ENCODE results near the gene GSS.

GSS gene

DNA sequence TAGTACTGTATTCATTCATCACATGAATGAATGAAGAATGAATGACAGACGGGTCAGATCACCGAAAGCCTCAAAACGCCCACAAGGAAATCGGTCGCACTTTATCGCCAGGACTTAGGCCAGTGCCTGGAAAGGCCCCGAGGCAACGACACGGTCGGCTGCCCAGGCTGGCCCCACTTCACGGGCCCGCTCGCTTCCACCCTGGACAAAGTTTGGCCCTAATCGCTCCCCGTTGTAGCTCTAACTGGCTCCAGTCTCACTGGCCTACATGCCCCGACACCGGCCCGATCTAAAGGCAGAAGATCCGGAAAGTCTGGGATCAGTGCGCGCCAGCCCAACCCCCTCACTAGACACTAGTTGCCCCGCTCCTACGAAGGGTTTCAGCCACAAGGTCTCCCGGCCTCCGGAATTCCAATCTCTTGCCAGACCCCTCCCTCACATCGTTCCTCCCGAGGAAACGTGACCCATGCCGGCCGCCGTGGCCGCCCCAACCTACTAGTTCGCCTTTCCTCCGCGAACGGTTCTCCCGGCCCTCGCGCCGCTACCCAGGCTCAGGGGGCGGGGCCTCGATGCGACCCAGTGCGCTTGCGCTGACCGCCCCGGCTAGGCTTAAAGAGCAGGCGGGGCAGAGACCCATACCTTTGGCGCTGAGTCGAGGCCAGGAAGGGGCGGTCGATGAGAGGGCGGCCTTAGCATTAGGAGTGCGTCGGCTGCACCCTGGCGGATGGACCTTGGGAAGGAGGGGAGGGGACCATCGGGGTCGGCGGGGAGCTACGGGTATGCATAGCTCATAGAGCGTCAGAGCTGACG lies at the start of gene GSS, which contains the start of gene MYH7B:
GSS (minus strand) TSS at position 576 of the 810 bp plus-strand sequence. CDS start 3,954 bp downstream, outside the sequence.
MYH7B (plus strand) TSS at position 638 of the 810 bp plus-strand sequence. CDS start 22,138 bp downstream, outside the sequence.
- DNase-seq: peak; percentile 86

DNA sequence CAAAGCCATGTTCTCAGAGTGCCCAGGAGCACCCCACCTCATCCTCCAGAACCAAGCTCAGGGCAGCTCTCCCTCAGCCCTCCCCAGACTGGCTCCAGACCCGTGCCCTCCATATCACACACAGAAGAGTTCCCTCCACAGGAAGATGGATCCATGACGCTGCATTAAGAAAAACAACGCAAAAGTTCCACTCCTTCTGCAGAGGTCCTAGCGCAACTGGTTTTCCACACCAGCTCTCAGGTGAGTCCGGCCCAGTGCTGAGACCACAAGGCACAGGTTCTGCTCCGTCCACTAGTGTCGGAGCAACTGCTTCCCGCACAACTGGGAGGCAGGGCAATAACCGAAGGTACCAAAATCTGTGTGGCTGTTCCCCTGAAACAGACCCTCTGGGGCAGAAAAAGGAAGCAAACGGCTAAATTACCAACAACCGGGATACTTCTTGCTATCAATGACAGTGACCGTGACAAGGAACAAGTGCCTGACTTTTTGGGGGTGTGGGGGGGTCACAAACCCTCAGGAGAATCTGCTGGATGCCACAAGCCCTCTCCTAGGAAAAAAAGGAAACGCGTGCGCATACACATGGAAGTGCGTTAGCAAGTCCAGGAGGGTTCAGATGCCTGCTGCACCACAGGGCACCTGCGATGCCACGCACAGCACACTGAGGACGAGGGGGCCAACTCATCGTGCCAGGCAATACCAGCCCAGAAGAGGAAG lies 49.3 kb upstream of the GSS start:
- no peak for DNase-seq

DNA sequence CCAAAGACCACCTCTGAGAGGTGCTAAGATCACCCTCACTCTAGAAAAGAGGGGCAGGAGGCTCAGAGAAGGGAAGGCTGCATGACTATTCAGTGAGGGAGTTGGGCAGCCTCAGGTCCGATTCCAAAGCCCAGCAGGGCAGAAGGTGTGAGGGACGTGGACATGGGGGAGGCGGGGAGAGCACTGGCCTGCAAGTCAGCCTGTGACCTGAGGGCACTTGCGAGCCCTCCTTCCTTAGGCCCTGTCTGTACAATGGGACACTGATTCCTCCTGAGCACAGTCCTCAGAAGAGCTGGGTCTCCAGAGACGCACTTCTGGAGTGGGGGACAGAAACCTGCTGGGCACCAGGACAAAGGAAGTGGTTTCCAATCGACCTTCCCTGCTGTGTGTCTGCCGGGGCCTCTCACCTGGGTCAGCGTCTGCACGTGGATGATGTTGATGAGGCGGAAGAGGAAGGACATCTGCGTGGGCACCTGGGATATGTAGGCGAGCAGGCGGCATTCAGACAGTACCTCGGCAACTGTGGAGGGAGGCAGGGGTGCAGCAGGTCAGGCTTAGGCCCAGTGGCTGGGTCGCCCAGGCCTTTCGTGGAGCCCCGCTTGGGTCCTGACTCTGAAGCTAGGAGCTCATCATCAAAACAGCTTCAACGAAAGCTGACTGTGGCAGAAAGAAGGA lies 48.6 kb upstream of the GSS start:
- DNase-seq: no peak

GRCh38 chr20:35003211-35004031 lies 47.8 kb upstream of the GSS start:
- DNase-seq: no peak

DNA sequence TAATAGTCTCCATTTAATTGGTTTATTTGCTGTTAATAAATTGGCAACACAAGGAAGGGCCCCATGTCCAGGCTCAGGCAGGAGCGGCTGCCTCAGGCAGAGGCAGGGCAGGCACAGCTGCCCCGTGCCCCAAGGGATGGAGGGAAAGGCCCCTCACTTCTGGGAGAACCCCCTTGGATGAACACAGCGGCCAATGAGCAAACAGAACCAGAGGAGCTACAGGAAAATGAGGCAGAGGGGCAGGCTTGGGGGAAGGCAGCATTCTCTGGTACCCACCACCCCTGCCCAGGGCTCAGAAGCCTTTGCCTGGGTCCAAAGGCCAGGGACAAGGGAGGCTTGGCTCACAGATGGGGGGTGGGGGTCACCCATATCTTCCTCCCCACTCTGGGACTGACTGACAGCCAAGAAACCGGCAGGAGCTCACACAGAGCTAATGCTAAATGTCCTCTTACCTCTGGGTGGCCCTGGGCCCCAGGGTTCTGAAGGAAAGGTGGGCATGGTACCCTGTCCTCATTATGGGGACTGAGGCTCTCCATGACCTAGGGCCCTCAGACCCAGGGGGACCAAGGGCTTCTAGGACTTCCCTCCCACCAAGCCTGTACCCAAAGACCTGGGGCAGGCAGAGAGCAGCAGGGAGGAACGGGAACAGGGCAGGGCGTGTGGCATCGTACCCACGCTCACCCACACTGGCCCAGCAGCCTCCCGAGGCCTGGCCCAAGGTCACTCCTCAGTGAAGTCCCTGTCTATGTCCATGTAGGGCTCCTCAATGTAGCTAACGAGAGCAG lies 47.0 kb upstream of the GSS start:
- no peak for DNase-seq

GRCh38 chr20:35001596-35002362 lies 46.2 kb upstream of the GSS start:
- DNase-seq: no peak

DNA sequence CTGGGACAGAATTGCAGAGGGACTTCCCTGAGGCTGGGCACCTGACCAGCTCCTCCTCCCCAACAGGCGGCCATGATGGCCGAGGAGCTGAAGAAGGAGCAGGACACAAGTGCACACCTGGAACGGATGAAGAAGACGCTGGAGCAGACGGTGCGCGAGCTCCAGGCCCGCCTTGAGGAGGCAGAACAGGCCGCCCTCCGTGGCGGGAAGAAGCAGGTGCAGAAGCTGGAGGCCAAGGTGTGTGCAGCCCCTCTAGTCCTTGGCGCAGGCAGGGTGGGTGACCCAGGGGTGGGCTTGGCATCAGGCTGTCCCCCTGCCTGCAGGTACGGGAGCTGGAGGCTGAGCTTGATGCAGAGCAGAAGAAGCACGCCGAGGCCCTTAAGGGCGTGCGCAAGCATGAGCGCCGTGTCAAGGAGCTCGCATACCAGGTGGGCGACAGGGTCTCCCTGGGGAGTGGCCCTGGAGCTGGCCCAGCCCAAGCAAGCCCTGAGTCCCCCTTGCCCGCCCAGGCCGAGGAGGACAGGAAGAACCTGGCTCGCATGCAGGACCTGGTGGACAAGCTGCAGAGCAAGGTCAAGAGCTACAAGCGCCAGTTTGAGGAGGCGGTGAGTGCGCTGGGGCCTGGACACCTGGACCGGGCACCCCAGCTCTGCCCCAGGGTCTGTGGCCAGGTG lies 45.5 kb upstream of the GSS start:
- DNase-seq: no peak

DNA sequence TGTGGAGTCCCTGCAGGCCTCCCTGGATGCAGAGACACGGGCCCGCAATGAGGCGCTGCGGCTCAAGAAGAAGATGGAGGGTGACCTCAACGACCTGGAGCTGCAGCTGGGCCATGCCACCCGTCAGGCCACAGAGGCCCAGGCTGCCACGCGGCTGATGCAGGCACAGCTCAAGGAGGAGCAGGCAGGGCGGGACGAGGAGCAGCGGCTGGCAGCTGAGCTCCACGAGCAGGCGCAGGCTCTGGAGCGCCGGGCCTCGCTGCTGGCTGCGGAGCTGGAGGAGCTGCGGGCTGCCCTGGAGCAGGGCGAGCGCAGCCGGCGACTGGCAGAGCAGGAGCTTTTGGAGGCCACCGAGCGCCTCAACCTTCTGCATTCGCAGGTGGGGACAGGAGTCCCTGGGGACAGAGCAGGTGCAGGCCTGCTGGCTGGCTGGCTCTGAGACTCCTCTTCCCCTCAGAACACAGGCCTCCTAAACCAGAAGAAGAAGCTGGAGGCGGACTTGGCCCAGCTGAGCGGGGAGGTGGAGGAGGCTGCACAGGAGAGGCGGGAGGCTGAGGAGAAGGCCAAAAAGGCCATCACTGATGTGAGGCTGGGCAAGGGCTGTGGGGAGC lies 44.8 kb upstream of the GSS start:
- no peak for DNase-seq

GRCh38 chr20:34999782-35000181 lies 44.2 kb upstream of the GSS start:
- no peak for DNase-seq

GRCh38 chr20:34999021-34999451 lies 43.4 kb upstream of the GSS start:
- DNase-seq: no peak

GRCh38 chr20:34998331-34998950 lies 42.8 kb upstream of the GSS start:
- no peak for DNase-seq

GRCh38 chr20:34997774-34998173 lies 42.2 kb upstream of the GSS start:
- DNase-seq: no peak

GRCh38 chr20:34997131-34997561 lies 41.5 kb upstream of the GSS start:
- DNase-seq: no peak

DNA sequence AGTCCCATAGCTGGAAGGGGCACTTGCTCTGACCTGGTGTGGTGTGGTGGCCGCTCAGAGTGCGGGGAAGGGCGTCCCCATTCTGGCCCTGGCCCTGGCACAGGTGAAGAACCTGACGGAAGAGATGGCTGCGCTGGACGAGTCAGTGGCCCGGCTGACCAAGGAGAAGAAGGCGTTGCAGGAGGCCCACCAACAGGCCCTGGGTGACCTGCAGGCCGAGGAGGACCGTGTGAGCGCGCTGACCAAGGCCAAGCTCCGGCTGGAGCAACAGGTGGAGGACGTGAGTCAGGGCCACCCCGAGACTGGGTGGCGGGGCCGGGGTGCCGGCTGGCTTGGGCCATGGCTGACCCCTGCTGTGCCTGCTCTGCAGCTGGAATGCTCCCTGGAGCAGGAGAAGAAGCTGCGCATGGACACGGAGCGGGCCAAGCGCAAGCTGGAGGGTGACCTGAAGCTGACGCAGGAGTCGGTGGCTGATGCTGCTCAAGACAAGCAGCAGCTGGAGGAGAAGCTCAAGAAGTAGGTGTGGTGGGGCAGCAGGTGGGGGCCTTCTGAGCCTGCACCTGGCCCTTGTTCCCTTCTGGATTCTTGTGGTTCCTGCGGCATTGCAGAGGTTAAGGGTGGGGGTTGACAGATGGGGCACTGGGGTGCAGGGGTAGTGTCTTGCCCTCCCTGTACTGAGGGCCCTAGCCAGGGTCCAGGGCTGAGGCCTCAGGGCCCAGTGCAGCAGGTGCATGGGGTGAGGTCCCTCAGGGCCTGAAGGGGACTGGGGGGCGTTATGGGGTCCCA lies 40.8 kb upstream of the GSS start:
- DNase-seq: no peak

DNA sequence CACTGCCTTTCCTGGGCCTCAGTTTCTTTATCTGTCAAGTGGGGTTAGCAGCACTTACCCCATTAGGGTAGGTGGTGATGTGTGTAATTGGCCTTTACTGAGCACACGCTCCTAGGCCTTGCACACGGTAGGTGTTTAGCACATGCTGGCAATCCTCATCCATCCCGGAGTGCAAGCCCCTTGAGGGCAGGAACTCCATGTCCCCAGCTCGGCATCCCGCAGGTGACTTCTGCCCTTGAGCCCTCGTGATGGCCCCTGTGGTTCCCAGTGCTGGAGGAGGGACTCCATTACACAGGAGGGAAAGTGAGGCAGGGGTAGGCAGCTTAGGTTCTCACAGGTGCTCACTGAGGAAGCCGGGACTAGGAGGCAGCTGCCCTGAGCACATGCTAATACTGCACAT lies 40.1 kb upstream of the GSS start:
- no peak for DNase-seq

GRCh38 chr20:34995192-34995591 lies 39.6 kb upstream of the GSS start:
- DNase-seq: no peak

GRCh38 chr20:34994509-34995131 lies 39.0 kb upstream of the GSS start:
- DNase-seq: no peak

GRCh38 chr20:34993941-34994508 lies 38.4 kb upstream of the GSS start:
- DNase-seq: no peak
